HG03025 (cell line): Measurements from ENCODE around the gene LYAR.

Source experiments
- ATAC-seq: cut with Tn5 transposase; IDR thresholded peaks from one replicate; pipeline ENCODE4 v1.9.1; 2021; ENCODE audit warnings: mild to moderate bottlenecking, moderate library complexity; ENCODE audit not compliant: unreplicated experiment, low FRiP score

The LYAR gene

DNA sequence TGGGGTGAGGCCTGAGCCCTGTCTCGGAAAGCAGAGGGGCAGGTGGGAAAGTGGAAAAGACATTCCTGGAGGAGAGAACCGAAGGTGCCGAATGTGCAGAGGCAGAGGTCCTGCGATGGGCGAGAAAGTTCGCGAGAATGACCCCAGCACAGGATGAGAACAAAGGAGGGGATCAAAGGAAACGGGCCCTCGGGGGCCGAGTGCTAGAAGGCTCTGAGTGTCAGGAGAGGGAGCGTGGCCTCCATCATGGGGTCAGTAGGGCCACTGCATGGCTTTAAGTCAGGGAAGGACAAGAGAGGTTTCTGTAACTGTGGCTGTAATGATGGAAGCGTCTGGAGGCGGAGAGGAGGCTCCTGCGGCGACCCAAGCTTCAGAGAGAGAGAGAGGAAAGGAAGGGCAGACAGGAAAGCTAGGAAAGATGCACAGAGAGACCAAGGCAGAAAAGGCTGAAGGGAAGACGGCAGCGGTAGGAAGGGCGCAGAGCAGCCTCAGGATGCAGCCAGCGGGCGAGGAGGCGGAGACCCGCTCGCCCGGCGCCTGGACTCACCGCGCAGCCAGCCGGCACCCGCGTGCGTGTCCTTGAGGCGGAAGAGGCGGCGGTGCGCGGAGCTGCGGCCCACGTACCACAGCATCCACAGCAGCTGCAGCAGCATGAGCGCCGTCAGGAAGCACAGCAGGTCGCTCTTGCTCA is 63.9 kb downstream of the LYAR start:
- no peak for ATAC-seq
